CD4-positive, alpha-beta T cell (primary cell): ENCODE results near the gene CP. TPM values are rescaled to one million over a fixed set of nuclear protein-coding genes. Genes with fewer than 3 reads are reported as not detected.

Experiments used
- ATAC-seq: fragments of 200-7000 bp; cut with Tn5 transposase; one replicate; pipeline ENCODE4 v1.10.0; 2022; ENCODE audit warnings: mild to moderate bottlenecking; ENCODE audit not compliant: poor library complexity
- CTCF ChIA-PET: fragments of 350-600 bp; sonication (Branson Sonifier 250); formaldehyde crosslinking; loops from one replicate; lab custom pipeline; 2021; ENCODE audit warnings: antibody characterized with exemption, inconsistent platforms; lab: Charles Lee
- POLR2A ChIA-PET: fragments of 350-600 bp; sonication (Branson Sonifier 250); formaldehyde crosslinking; loops from one replicate; lab custom pipeline; 2021; ENCODE audit warnings: antibody characterized with exemption, inconsistent platforms; lab: Charles Lee
- DNase-seq, 14 experiments: peaks; one replicate each; pipeline ENCODE4 v3.0.0-alpha.2; 2013 to 2020; ENCODE audit warnings: mixed read lengths in 2 of 14
- H3K27ac ChIP-seq, 2 donors: one replicate each; pipeline versions ENCODE4 v1.5.1 to v1.7.0; 2013; ENCODE audit warnings: low read length in 2 of 2, low read depth in 1 of 2, mild to moderate bottlenecking in 1 of 2
- H3K27me3 ChIP-seq, 2 experiments: 1 replicate in 1 of 2; 2 replicates in 1 of 2; pipeline versions ENCODE4 v1.6.1 to v1.7.0; 2013; ENCODE audit warnings: low read length in 2 of 2, control low read depth in 1 of 2, mild to moderate bottlenecking in 1 of 2, moderate library complexity in 1 of 2; ENCODE audit not compliant: insufficient read depth in 2 of 2, control insufficient read depth in 1 of 2
- H3K36me3 ChIP-seq: one replicate; pipeline ENCODE4 v1.6.1; 2013; ENCODE audit warnings: low read length, control low read depth; ENCODE audit not compliant: insufficient read depth
- H3K4me1 ChIP-seq: one replicate; pipeline ENCODE4 v1.6.1; 2013; ENCODE audit warnings: low read length, control low read depth; ENCODE audit not compliant: insufficient read depth
- H3K4me3 ChIP-seq: one replicate; pipeline ENCODE4 v1.5.1; 2013; ENCODE audit warnings: mild to moderate bottlenecking, low read length, moderate library complexity
- H3K9me3 ChIP-seq, 2 experiments: 1 replicate in 1 of 2; 2 replicates in 1 of 2; pipeline versions ENCODE4 v1.6.1 to v1.7.0; 2013; ENCODE audit warnings: low read length in 2 of 2, mild to moderate bottlenecking in 2 of 2, control low read depth in 1 of 2, moderate library complexity in 1 of 2; ENCODE audit not compliant: control insufficient read depth in 1 of 2, insufficient read depth in 1 of 2
- H3K27ac Mint-ChIP-seq: one replicate; pipeline ENCODE4 v1.8.0; 2020; ENCODE audit warnings: mixed read lengths
- H3K27me3 Mint-ChIP-seq: one replicate; pipeline ENCODE4 v1.8.0; 2021; ENCODE audit warnings: mixed read lengths
- H3K36me3 Mint-ChIP-seq: one replicate; pipeline ENCODE4 v1.8.0; 2021; ENCODE audit warnings: low read depth, mixed read lengths
- H3K4me1 Mint-ChIP-seq: one replicate; pipeline ENCODE4 v1.8.0; 2021; ENCODE audit warnings: low read depth, mixed read lengths
- H3K4me3 Mint-ChIP-seq: one replicate; pipeline ENCODE4 v1.8.0; 2020; ENCODE audit warnings: mild to moderate bottlenecking, mixed read lengths
- H3K9me3 Mint-ChIP-seq: one replicate; pipeline ENCODE4 v1.8.0; 2020; ENCODE audit warnings: mixed read lengths
- intact Hi-C, 2 experiments: fragments of 100-400 bp; cut with DNase I in 1 of 2; cut with micrococcal nuclease in 1 of 2; formaldehyde crosslinking; loops; one replicate each; pipeline versions ENCODE4 v1.15.1 to v1.9.0; 2023 to 2025; cut with DNase I, micrococcal nuclease
- total RNA-seq, 174 experiments: library from RNA in 2 of 174; stranded (reverse) in 2 of 174; gene quantifications; one replicate each; pipeline ENCODE4 v1.2.3 and lab custom pipeline; 2021 to 2026
- TF ChIP-seq, protein P1 (sequence below): fragments of 200-600 bp; IDR thresholded peaks from one replicate; pipeline ENCODE4 v1.8.0; 2022; ENCODE audit warnings: antibody characterized with exemption, mild to moderate bottlenecking

The CP gene
- total RNA-seq, 2 experiments from 2014 or later, result not detected

- H3K27ac Mint-ChIP-seq, result peak overlapping the region; percentile 86
- ATAC-seq, result no peak
- no peaks in the 10 kb centered on the region for H3K36me3 ChIP-seq
- H3K4me3 ChIP-seq, result peak overlapping the region; percentile 91
- H3K4me3 Mint-ChIP-seq, result peak overlapping the region; percentile 91
- H3K36me3 Mint-ChIP-seq, result peaks cover 17% of the 10 kb centered on the region
- H3K4me1 Mint-ChIP-seq, result peaks cover 43% of the 10 kb centered on the region
- H3K9me3 Mint-ChIP-seq, result no peaks in the 10 kb centered on the region
- H3K4me1 ChIP-seq, result peaks cover 21% of the 10 kb centered on the region
- peaks cover 4% of the 10 kb centered on the region for H3K27me3 Mint-ChIP-seq
- H3K27ac ChIP-seq, result peak overlapping the region; percentile 31 to 62
- ChIA-PET POLR2A (interaction anchor here (0.7 to 2.3 kb wide), 4 partner anchors 8 to 137 kb away, joined by 3 to 18 read pairs (median 13); partner anchors contain the start of gene GYG1), CTCF (interaction anchor here (1.2 to 1.9 kb wide), 2 partner anchors 8 to 139 kb away, joined by 3 to 10 read pairs; no protein-coding TSS in a partner anchor)
- intact Hi-C loops, result loop anchor here (2.0 to 10.0 kb wide), 4 partner anchors 44 to 1636 kb away; partner anchors contain the start of genes COMMD2 (in 1 of the 2), GYG1 (in 1 of the 2) and SIAH2 (in 1 of the 2)
- H3K27me3 ChIP-seq, result no peaks in the 10 kb centered on the region
- DNase-seq, result peak in 1 of 14 experiments; percentile 29
- no peaks in the 10 kb centered on the region for H3K9me3 ChIP-seq
- TF ChIP-seq, protein P1, sequence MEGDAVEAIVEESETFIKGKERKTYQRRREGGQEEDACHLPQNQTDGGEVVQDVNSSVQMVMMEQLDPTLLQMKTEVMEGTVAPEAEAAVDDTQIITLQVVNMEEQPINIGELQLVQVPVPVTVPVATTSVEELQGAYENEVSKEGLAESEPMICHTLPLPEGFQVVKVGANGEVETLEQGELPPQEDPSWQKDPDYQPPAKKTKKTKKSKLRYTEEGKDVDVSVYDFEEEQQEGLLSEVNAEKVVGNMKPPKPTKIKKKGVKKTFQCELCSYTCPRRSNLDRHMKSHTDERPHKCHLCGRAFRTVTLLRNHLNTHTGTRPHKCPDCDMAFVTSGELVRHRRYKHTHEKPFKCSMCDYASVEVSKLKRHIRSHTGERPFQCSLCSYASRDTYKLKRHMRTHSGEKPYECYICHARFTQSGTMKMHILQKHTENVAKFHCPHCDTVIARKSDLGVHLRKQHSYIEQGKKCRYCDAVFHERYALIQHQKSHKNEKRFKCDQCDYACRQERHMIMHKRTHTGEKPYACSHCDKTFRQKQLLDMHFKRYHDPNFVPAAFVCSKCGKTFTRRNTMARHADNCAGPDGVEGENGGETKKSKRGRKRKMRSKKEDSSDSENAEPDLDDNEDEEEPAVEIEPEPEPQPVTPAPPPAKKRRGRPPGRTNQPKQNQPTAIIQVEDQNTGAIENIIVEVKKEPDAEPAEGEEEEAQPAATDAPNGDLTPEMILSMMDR, result no peak
Observed at GRCh38 chr3:149128821-149129220, 92.8 kb downstream of the CP start.

DNA sequence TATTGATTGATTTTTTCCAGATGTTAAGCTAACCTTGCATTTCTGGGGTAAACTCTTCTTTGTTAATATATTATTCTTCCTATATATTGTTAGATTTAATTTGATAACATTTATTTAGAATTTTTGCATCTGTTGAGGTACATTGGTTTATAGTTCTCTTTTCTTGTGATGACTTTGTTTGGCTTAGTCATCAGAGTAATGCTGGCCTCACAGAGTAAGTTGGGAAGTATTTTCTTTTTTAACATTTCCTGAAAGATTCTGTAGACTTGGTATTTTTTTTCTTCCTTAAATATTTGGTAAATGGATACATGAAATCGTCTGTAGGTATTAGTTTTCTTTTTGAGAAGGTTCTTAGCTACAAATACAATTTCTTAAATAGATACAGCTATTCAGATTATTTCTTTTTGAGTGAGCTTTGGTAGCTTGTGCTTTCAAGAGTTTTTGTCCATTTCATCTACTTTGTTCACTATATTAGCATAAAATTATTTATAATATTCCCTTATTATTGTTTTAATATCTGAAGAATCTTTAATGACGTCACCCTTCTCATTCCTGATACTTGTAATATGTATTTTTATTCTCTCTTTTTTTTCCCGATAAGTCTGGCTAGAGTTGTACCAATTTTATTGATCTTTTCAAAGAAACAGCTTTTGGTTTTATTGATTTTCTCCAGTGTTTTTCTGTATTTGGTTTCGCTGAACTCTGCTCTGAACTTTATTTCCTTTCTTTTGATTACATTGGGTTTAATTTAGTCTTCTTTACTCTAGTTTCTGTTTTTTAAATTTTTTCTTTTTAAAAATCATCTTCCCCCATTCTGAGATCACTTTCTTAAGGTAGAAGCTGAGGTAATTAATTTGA is 98.7 kb downstream of the CP start:
- Mint-ChIP-seq H3K36me3 (no peaks in the 10 kb centered on the region), H3K4me1 (no peaks in the 10 kb centered on the region), H3K9me3 (no peaks in the 10 kb centered on the region), H3K4me3 (no peak overlapping the region), H3K27me3 (peaks cover 4% of the 10 kb centered on the region), H3K27ac (no peak overlapping the region)
- H3K4me3 ChIP-seq, result no peak overlapping the region
- H3K4me1 ChIP-seq, result no peaks in the 10 kb centered on the region
- ATAC-seq (no peak), DNase-seq (no peak)
- ChIA-PET POLR2A (no interaction called here), CTCF (no interaction called here)
- no peaks in the 10 kb centered on the region for H3K27me3 ChIP-seq
- no peak overlapping the region for H3K27ac ChIP-seq
- H3K36me3 ChIP-seq, result no peaks in the 10 kb centered on the region
- H3K9me3 ChIP-seq, result no peaks in the 10 kb centered on the region
- intact Hi-C loops, result loop anchor here (5.0 to 10.0 kb wide), 5 partner anchors 128 to 1642 kb away; partner anchors contain the start of genes COMMD2 (in 1 of the 2), GYG1 (in 1 of the 2) and SIAH2 (in 1 of the 2)
- TF ChIP-seq, protein P1, result no peak

Other genes with a start within 250 kb of the CP start
- gene GYG1, start 230.3 kb downstream of the CP start, total RNA-seq, result 10 to 100 TPM; 21.0 to 22.3 TPM
- 1 to 10 TPM; 3.3 to 3.6 TPM for gene HLTF, start 135.3 kb downstream of the CP start, total RNA-seq
- 1 to 10 TPM; 5.5 TPM for gene HPS3, start 92.2 kb downstream of the CP start, total RNA-seq
- gene TM4SF18, start 111.8 kb upstream of the CP start, total RNA-seq, result not detected
- not detected for gene TM4SF1, start 155.8 kb upstream of the CP start, total RNA-seq